IPS-18c (cell line): ENCODE measurements around the gene RNASET2.

Source experiments
- H3K4me3 ChIP-seq: 2 replicates; pipeline ENCODE4 v1.7.0; 2013; ENCODE audit warnings: low read depth, mild to moderate bottlenecking, low read length, moderate library complexity; ENCODE audit not compliant: insufficient read depth
- H3K9me3 ChIP-seq: one replicate; pipeline ENCODE4 v1.6.1; 2013; ENCODE audit warnings: mild to moderate bottlenecking, low read length, moderate library complexity; ENCODE audit not compliant: control insufficient read depth, insufficient read depth

RNASET2 gene, protein sequence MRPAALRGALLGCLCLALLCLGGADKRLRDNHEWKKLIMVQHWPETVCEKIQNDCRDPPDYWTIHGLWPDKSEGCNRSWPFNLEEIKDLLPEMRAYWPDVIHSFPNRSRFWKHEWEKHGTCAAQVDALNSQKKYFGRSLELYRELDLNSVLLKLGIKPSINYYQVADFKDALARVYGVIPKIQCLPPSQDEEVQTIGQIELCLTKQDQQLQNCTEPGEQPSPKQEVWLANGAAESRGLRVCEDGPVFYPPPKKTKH

DNA sequence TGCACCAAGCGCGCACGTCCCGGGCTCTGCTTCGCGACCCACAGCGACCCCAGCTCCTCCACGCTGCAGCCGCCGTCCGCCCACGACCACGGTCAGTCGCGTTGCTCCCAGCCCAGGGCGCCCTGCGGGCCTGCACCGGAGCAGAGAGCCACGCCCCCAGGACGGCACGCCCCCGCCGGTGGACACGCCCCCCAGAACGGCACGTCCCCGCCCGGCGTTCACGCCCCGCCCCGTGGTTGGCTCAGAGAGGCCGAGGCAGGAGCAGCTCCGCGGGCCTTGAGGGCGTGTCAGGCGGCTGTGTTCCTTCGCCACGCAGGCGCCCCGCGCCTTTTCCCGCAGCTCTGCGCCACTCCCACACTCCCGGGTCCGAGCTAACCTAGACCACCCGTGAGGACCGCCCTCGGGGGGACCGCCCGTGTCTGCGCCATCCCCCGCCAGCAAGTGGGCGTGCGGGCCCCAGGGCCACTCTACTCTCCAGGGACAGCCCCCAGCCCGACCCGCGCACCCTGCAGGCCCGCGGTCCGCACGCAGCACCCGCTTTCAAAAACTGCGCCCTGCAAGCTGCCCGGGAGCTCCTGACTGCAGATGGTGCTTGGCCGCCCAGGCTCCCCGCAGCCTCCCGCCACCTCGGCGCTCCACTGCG, at the start of gene RNASET2:
Gene RNASET2 (minus strand): TSS at position 107 of the 643 bp plus-strand sequence. CDS start 368 bp downstream, outside the sequence.
- H3K9me3 ChIP-seq, result no peaks in the 10 kb centered on the region
- H3K4me3 ChIP-seq, result peak within 1 kb of the TSS; percentile 88

DNA sequence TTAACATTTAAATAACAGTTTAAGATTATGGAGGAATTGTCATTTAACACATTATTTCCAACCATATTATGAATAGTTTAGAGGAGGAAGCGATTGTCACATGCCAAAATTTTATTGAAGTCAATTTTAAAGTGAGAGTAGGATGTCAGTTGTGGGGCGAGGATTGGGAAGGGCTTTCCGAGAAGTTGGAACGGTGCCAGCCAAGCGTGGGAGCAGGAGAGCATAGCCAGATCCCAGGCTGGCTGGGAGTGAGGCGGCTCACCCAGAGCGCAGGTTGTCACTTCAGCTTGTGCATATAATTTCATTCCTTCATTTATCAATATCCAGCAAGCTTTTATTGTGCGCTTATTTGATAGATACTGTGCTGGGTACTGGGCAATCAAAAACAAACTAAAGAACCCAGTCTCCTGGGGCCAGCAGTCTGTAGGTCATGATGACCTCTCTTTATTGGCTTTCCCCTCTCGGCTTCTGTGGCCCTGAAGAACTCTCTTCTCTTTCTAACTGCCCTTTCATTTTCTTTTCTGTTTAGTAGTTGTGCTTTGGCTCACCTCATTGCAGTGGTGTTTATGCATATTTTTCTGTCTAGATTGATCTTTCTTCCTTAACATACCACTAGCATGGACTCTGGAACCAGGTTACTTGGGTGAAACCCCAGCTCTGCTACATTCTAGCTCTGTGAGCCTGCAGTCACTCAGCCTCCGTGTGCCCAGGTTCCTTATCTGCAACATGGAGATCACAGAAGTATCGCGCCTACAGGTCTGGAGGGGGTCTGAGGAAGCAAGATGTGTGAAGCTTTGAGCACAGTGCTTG, 49.2 kb upstream of the RNASET2 start:
- no peaks in the 10 kb centered on the region for H3K9me3 ChIP-seq
- no peak overlapping the region for H3K4me3 ChIP-seq

DNA sequence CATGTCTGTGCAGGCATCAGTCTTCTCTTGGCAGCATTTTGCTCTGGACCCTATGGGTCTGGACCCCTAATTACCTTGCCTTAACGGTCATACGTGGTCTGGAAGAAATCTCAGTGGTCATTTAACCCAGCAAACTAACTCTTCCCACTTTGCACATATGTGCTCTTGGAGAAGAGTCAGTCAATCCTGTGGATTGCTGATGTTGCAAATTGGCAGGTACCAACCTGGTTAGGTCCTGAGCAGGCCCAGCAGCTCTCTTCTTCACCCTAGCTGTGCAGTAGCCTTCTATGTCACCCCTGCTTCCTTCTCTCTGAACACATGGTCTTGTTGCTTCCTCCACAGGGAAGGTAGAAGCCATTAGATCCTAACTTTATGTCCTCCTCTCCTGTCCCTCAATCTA, 44.4 kb upstream of the RNASET2 start:
- Histone ChIP-seq H3K9me3 (no peaks in the 10 kb centered on the region), H3K4me3 (peak overlapping the region; percentile 24; the same call in 1 of the 2 replicates)

DNA sequence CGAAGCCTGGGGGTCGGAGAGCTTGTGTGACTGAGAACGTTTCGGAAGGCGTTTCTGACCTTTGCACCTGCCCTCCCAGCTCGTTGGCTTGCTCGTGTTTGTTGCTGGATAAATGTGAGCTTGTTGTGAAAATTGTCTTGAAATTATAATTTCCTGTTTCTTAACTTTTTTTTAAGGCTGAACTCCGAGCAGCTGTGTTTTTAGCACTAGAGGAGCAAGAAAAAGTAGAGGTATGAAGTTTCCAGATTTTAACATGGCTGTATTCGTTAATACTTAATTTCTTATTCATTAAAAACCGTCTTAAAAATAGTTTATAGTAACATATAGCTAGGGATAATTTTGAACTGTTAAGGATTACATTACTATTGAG, 43.5 kb upstream of the RNASET2 start:
- H3K4me3 ChIP-seq, result peak overlapping the region; percentile 87
- H3K9me3 ChIP-seq, result no peaks in the 10 kb centered on the region

DNA sequence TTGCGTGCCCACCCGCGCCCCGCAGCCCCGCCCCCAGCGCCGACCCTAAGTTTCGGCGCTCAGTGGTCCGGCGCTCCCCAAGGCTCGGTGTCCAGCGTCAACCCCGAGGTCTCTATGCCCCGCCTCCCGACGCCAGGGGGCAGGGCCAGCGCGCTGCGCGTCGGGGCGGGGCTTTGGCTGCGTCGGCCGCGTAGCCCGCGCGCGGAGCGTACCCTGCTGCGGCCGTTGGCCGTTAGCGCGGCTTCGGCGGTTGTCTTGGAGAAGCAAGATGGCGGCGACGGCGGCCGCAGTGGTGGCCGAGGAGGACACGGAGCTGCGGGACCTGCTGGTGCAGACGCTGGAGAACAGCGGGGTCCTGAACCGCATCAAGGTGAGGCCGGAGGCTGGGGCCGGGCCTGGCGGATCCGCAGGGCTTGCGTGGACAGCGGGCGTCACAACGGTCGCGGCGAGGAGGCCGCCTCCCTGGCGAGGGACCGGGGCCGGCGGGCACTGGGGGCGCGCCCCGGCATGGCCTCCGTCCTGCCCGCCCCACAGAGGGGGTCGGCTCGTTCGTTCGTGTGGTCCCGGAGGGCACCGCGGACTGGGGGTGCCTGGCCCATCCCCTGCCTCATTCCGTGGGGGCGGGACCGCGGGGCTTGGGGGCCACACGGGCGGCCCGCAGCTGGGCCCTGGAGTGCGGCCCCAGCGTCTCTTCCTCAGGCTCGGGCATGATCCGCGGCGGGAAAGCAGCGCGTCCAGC, 43.0 kb upstream of the RNASET2 start, which contains the start of gene CEP43:
Gene CEP43 (plus strand): TSS at position 253 of the 739 bp plus-strand sequence. CDS start 16 bp downstream, at position 269.
- peak within 1 kb of the TSS; percentile 87 for H3K4me3 ChIP-seq
- no peaks in the 10 kb centered on the region for H3K9me3 ChIP-seq

DNA sequence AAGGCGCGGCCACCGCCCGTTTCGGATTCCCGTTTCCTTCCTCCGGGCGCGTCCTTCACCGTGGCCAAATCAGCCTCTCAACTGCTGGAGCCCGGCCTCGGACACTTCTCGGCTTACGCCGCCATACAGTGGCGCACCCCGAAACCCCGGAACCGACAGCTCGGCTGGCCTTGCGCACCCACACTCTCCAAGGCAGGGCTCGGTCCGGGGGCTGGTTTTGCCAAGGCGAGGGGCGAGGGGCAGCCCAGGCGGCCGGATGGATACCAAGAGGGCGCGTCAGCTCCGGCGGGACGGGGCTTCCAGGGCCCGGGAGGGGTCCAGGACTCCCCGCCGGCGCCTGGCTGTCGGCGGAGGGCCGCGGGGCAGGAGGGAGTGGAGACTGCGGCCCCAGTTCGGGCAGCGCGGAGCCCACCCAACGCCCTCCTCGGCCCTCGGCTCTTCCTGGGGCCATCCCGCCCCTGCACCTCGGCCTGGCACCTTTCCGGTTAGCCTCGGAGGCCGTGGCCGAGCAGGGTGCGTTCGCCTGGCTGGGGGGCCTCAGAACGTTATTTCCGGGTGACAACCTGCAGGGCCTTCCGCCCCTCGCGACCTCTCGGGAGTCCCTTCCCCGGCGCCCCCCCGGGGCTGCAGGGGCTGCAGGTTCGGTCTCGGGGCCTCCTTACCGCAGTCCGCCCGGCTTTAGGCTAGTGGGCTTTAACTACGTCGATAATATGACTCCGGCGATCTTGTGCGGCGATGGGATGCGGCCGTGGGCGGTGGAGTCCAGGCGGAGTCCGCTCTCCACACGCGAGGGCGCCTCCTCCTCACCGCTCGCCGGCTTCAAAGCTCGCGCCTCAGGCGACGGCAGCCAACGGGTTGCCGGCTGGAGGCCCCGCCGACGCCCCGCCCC, 42.1 kb upstream of the RNASET2 start:
- Histone ChIP-seq H3K9me3 (no peaks in the 10 kb centered on the region), H3K4me3 (peak overlapping the region; percentile 87)

DNA sequence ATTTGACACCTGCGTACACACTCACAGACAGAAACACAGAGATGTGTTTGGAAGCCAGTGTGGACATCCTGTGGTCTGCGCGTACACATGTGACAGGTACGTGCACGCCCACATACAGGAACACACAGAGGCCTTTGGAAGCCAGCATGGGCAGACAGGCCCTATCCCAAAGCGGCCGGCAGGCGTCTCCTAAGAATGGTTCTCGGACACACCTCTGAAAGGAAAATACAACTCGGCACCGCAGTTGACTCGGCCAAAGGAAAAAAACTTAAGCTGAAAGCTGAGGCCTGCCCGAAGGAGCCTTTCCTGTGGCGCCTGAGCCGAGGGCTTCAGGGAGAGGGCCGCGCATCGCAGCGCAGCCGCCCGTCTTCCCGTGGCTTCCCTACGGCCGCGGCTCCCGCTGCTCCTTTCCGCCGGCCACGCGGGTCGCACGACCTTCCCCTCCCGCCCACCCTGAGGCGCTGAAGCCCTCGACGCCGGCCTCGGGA, 41.5 kb upstream of the RNASET2 start:
- Histone ChIP-seq H3K9me3 (no peaks in the 10 kb centered on the region), H3K4me3 (peak overlapping the region; percentile 87)

DNA sequence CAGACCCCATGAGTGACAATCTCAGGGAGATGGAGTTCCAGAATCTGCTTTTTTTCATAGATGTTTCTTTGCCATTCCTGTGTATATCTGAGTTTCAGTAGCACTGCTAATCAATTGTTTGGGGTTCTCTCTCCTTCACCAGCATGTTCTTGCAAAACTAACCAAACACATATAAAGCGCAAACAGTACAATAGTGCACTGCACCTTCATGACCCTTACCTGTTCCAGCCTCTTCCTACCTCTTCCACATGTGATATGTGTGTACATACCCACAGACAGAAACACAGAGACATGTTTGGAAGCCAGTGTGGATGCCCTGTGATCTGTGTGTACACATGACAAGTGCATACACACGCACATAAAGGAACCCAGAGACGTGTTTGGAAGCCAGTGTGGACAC, 41.0 kb upstream of the RNASET2 start:
- H3K9me3 ChIP-seq, result no peaks in the 10 kb centered on the region
- peak overlapping the region; percentile 87 for H3K4me3 ChIP-seq

DNA sequence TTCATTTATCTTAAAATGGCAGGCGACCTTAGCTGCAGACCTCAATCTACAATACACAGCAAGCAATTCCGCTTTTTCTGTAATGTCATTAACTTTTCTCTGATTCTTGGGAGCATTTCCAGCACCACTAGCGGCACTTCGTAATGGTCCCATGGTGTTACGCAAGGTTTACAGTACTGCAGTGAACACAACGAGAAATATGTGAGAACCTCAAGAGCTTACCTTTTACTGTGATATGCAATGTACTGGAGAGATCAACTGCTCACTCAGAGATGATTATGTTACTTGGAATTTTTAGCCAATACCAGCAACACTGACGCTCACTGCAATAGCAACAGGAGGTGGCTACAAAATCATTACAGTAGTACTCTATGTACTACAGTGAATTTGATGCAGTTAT, 40.1 kb upstream of the RNASET2 start:
- H3K4me3 ChIP-seq, result no peak overlapping the region
- no peaks in the 10 kb centered on the region for H3K9me3 ChIP-seq

DNA sequence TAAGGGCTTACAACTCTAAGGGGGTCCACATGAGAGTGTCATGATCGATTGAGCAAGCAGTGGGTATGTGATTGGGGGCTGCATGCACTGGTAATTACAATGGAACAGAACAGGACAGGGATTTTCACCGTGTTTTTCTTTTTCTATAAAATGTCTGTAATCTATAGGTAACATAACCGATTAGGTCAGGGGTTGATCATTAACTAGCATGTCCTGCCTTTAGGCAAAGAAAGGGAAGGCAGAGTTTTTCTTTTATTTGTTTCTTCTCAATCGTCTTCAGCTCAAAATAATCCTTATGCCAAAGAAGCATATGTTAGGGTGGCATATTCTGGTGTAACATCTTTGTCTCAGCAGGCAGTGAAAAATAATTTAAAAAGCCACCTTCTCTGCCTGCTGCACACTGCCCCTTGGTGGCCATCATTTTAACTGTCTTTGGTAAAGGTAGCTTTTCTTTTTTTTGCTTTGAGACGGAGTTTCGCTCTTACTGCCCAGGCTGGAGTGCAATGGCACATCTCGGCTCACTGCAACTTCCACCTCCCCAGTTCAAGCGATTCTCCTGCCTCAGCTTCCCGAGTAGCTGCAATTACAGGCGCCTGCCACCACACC, 33.2 kb upstream of the RNASET2 start:
- Histone ChIP-seq H3K4me3 (no peak overlapping the region), H3K9me3 (no peaks in the 10 kb centered on the region)

DNA sequence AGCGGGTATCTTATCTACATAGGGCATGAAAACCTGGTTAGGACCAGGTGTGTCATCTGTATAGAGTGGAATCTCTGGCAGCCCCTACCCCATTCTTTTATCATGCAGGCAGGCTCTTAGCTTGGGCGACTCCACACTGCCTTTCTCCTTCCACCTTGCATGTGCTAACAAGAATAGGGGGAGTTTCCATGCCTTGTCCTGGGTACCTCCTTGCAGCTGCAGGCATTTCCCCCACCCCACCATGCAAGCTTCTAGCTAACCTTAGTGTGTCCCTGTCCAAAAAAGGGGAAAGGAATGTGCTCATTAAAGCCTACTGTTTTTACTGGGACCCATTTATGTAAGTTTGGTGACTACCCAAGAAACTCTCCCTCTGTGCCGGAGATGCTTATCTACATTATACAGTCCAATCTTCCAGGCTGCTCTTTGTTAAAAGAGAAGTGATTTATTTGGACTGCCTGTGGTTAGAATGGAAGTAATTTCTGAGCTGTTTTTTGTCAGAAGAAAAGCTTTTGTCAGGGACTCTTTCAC, 32.4 kb upstream of the RNASET2 start:
- Histone ChIP-seq H3K4me3 (no peak overlapping the region), H3K9me3 (no peaks in the 10 kb centered on the region)

DNA sequence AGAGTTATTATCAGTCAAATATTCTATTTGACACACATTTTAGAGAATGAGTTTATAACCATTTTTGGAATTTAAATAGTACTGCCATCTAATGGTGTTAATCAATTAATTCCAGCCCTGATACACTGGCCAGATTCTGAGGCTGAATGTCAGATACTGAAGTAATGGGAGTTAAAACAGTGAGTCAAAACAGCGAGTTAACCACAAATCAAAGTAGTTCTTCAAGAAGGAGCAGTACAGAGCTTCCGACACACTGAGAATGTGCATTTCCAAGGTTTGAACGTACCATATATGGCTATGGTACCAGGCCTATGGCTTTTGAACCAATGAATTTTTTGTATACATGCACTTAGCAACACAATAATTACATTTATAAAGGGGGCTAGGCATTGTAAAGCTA, 31.6 kb upstream of the RNASET2 start:
- no peak overlapping the region for H3K4me3 ChIP-seq
- no peaks in the 10 kb centered on the region for H3K9me3 ChIP-seq

DNA sequence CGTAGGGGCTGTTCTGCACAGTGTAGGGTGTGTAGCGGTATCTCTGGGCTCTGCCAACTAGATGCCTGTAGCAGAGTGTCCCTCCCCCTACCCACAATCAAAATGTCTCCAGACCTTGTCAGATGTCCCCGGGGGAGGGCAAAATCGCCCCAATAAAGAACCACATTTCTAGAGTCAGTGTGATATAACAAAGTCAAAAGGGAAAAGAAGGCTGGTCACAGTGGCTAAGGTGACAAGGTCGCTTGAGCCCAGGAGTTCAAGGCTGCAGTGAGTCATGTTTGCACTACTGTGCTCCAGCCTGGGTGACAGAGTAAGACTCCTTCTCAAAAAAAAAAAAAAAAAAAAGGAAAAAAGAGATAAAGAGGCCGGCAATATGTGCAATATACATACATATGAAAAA, 31.1 kb upstream of the RNASET2 start:
- no peaks in the 10 kb centered on the region for H3K9me3 ChIP-seq
- H3K4me3 ChIP-seq, result no peak overlapping the region

DNA sequence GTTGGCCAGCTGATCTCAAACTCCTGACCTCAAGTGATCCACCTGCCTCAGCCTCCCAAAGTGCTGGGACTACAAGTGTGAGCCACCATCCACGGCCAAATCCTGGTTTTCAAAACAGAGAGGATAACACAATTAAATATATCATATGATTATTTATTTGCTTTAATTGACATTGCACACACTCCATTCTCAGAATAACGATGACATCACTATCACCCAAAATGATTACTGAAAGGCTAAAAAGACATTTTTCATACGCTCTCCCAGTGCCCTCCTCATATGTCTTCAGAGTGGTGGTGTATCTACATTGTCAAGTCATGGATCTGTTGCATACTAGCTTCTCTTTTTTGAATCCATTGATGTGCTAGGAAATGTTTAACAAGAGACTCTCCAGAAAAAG, 24.4 kb upstream of the RNASET2 start:
- H3K9me3 ChIP-seq, result no peaks in the 10 kb centered on the region
- H3K4me3 ChIP-seq, result no peak overlapping the region

DNA sequence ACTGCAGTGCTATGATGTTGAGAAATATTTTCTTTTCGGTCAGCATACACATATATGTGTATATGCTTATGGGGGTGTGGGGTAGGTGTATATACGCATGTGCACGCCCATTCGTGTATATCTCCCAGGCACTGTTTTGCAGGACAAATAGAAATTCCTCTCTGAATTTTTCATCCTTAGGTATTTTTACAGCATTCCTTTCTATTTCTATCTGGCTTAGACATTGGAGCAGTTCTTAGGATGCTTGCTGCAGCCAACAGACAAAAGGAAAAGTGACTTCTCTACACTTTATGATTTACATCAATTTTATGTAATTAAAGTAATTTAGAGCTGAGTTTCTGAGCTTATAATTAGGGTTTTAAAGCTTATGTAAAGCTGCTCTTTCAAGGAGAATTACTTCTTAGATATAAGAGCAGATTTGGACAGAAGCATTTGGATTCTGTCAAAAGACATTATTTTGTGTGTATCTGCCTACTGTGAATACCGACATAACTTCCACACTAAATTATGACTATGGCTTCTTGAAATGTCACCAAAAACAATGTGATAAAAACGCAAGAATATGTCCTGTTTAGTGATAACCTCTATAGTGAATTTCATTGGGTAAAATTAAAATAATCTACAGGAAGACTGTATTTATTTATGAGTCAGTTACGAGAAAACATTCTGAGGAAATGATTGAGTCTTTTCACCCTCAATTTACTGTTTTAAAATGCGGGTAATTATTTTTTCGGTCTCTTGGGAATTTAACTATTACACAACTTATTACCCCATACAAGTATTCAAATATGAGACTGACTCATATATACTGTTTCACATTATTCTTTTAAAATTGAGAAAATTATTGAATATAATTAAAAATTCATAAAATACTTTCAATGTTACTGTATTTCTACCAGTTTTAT, 21.5 kb upstream of the RNASET2 start:
- no peaks in the 10 kb centered on the region for H3K9me3 ChIP-seq
- no peak overlapping the region for H3K4me3 ChIP-seq
